GM12865 (cell line): ENCODE data around the gene EML3.

Experiments
- DNase-seq: peaks from one replicate; pipeline ENCODE4 v3.0.0; 2010; ENCODE audit warnings: low read depth
- H3K4me3 ChIP-seq: 2 replicates; pipeline ENCODE4 v1.5.1; 2011; ENCODE audit warnings: mild to moderate bottlenecking, low read depth, low read length, control low read depth
- TF ChIP-seq, protein P1 (sequence below): IDR thresholded peaks from 2 replicates; pipeline ENCODE4 v1.5.1; 2011; ENCODE audit warnings: low read length, control low read depth, low read depth, inconsistent platforms; ENCODE audit not compliant: insufficient read depth; ENCODE audit errors: missing control alignments

The EML3 gene

DNA sequence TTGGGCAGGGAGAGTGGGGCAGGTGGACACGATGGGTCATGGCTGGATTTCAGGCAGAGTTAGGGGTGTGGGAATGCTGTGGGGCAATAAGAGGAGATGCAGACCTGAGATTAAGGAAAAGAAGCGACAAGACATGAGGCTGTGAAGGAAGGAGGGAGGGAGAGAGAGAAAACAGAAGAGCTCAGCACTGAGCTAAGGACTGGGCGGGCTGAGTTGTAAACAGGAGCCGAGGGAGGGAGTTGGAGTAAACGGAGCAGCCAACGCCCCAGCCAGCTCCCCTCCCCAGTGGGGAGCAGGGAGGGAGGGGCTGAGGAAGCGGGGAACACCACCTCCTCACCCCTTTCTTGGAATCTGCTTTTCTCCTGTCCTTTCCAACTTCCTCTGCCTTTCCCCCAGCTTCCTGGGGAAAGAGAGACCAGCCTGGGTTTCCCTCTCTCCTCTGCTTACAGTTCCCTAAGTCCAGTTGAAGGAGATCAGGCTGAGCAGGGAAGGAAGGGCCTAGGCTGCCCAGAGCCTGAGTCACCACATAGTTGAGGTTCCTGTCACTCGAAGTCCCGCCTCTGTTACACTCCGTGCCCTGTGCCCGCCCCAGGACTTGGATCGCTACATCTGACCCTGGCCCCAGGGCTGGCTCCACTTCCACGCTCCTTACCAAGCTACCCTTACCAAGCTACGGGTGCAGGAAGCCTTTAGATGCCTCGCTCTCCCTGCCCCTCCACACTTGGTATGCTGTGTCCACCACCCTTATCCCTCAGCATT is 59.3 kb downstream of the EML3 start:
- H3K4me3 ChIP-seq, result no peak overlapping the region
- TF ChIP-seq, protein P1, sequence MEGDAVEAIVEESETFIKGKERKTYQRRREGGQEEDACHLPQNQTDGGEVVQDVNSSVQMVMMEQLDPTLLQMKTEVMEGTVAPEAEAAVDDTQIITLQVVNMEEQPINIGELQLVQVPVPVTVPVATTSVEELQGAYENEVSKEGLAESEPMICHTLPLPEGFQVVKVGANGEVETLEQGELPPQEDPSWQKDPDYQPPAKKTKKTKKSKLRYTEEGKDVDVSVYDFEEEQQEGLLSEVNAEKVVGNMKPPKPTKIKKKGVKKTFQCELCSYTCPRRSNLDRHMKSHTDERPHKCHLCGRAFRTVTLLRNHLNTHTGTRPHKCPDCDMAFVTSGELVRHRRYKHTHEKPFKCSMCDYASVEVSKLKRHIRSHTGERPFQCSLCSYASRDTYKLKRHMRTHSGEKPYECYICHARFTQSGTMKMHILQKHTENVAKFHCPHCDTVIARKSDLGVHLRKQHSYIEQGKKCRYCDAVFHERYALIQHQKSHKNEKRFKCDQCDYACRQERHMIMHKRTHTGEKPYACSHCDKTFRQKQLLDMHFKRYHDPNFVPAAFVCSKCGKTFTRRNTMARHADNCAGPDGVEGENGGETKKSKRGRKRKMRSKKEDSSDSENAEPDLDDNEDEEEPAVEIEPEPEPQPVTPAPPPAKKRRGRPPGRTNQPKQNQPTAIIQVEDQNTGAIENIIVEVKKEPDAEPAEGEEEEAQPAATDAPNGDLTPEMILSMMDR, result no peak
- DNase-seq, result peak; percentile 54

DNA sequence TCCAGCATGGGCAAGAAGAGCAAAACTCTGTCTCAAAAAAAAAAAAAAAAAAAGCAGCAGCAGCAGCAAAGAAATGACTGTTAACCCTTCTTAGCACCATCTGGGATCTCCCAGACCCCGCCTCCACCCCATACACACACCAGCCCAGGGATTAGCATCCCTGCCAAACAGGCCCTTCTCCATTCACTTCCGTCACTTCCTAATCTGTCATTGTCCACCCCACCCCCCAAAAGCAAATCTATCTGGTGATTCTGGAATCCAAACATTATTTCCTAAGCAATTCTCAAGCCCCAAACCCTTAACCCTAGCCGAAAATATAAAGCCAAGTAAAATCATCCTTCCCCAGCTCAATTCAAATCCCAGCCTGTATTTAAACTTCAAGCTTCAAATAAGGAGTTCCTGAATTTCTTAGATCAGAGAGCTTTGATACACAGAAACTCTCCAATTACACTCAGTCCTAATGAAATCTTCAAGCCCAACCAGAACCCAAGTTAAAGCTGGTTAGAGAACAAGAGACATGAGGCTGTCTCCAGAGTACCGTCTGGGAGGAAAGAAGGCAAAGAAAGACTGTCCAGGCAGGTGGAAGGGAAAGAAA is 60.0 kb downstream of the EML3 start:
- no peak overlapping the region for H3K4me3 ChIP-seq
- TF ChIP-seq, protein P1, result no peak
- DNase-seq, result no peak
